ENCODE results near the gene RBBP5. TPM values are rescaled to one million over a fixed set of nuclear protein-coding genes. Genes with fewer than 3 reads are reported as not detected.

RBBP5 gene
- total RNA-seq, 1 donor from 2014 or later = 27.2 TPM

GRCh38 chr1:205144751-205145150 is 23.0 kb upstream of the RBBP5 start:
- no peak overlapping the region for H3K4me3 Mint-ChIP-seq
- peaks cover 30% of the 10 kb centered on the region for H3K36me3 Mint-ChIP-seq (ENCODE audit: low read depth)
- intact Hi-C loops (cut with micrococcal nuclease) = loop anchor here (5.0 kb wide), 1 partner anchor 157 kb away; no protein-coding TSS in a partner anchor
- H3K27me3 Mint-ChIP-seq = no peaks in the 10 kb centered on the region
- no peak overlapping the region for H3K27ac Mint-ChIP-seq
- H3K9me3 Mint-ChIP-seq = no peaks in the 10 kb centered on the region
- DNase-seq = no peak
- H3K4me1 Mint-ChIP-seq = peaks cover 6% of the 10 kb centered on the region

DNA sequence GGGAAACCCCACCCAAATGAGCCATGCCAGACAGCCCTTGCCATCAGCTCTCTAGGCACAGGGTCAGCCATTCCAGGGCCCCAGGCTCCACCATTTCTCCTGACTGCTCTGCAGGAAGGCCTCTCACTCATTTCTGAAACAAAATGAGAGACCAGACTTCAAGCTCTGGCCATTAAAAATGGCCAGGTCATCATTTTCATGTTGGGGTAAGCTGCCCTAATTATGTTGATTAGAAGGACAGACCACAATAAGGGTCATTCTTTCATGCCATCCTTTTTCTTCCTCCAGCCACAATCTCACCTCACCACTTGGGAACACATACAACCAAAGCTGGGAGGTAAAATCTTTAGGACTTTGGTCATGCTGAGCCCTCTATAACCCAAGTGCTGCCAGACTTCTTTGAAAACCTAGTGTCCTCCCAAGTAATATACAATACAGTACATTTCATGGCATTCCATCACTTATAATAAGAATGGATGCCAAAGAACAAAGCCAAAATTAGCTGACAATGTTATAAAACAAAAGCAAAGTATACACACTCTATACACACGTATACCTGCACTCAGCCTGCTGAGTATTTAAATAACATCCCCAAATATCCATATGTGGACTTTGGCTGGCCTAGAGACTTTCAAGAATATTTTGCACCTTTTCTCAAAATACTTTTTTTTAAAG is 22.4 kb upstream of the RBBP5 start:
- H3K27ac Mint-ChIP-seq = no peak overlapping the region
- H3K4me1 Mint-ChIP-seq = peaks cover 6% of the 10 kb centered on the region
- intact Hi-C loops (cut with micrococcal nuclease) = loop anchor here (5.0 kb wide), 1 partner anchor 157 kb away; no protein-coding TSS in a partner anchor
- H3K27me3 Mint-ChIP-seq = no peaks in the 10 kb centered on the region
- H3K36me3 Mint-ChIP-seq (ENCODE audit: low read depth) = peaks cover 25% of the 10 kb centered on the region
- no peak overlapping the region for H3K4me3 Mint-ChIP-seq
- no peaks in the 10 kb centered on the region for H3K9me3 Mint-ChIP-seq
- no peak for DNase-seq

- intact Hi-C loops (cut with micrococcal nuclease) = loop anchor here (5.0 kb wide), 1 partner anchor 155 kb away; no protein-coding TSS in a partner anchor
- no peak for DNase-seq
- no peak overlapping the region for H3K4me3 Mint-ChIP-seq
- H3K36me3 Mint-ChIP-seq (ENCODE audit: low read depth) = peaks cover 10% of the 10 kb centered on the region
- no peaks in the 10 kb centered on the region for H3K9me3 Mint-ChIP-seq
- peaks cover 6% of the 10 kb centered on the region for H3K4me1 Mint-ChIP-seq
- H3K27me3 Mint-ChIP-seq = no peaks in the 10 kb centered on the region
- H3K27ac Mint-ChIP-seq = no peak overlapping the region
These were observed 20.3 kb upstream of the RBBP5 start for GRCh38 chr1:205142102-205142469.

- H3K9me3 Mint-ChIP-seq = no peaks in the 10 kb centered on the region
These were observed 19.7 kb upstream of the RBBP5 start for GRCh38 chr1:205141236-205142101.

DNA sequence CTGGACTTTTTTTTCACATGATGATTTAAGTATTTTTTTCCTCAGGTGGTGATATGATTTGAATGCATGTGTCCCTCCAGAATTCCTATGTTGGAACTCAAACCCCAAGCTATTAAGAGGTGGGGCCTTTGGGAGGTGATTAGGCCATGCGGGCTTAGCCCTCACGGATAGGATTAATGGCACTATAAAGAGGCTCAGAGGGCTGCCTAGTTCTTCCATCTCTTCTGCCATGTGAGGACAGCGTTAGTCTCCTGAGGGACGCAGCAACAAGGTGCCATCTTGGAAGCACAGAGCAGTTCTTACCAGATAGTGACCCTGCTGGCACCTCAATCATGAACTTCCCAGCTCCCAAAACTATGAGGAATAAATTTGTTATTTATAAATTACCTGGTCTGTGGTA is 18.3 kb upstream of the RBBP5 start:
- H3K36me3 Mint-ChIP-seq (ENCODE audit: low read depth) = peaks cover 3% of the 10 kb centered on the region
- intact Hi-C loops (cut with micrococcal nuclease) = loop anchor here (5.0 kb wide), 1 partner anchor 153 kb away; no protein-coding TSS in a partner anchor
- peaks cover 6% of the 10 kb centered on the region for H3K4me1 Mint-ChIP-seq
- no peaks in the 10 kb centered on the region for H3K9me3 Mint-ChIP-seq
- no peak for DNase-seq
- no peaks in the 10 kb centered on the region for H3K27me3 Mint-ChIP-seq
- no peak overlapping the region for H3K27ac Mint-ChIP-seq
- H3K4me3 Mint-ChIP-seq = no peak overlapping the region

More at GRCh38 chr1:205141236-205142101, 19.7 kb upstream of the RBBP5 start:
- H3K27ac Mint-ChIP-seq = no peak overlapping the region
- no peak overlapping the region for H3K4me3 Mint-ChIP-seq
- peaks cover 6% of the 10 kb centered on the region for H3K4me1 Mint-ChIP-seq
- intact Hi-C loops (cut with micrococcal nuclease) = loop anchor here (1.0 to 5.0 kb wide), 2 partner anchors 19 to 154 kb away; no protein-coding TSS in a partner anchor
- peaks cover 7% of the 10 kb centered on the region for H3K36me3 Mint-ChIP-seq (ENCODE audit: low read depth)
- peak; percentile 92 for DNase-seq
- H3K27me3 Mint-ChIP-seq = no peaks in the 10 kb centered on the region

DNA sequence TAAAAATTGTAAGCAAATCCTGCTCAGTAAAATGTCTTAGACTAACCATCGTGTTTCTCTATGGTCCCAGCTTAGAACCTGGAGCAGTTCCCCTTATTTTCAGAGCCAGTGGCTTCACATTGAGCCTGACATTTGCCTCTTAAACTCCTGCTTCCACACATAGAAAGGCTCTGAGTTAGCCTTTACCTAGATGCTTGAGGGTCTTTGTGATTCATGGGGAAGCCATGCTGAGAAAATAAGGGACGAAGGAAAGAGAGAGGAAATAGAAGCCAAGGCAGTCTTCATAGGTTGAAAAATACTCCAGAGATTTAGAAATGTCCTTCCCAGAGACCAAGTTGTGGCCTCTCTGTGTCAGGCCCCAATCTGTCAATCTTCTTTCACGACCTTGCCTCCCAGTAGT is 16.1 kb upstream of the RBBP5 start:
- peaks cover 3% of the 10 kb centered on the region for H3K36me3 Mint-ChIP-seq (ENCODE audit: low read depth)
- peaks cover 6% of the 10 kb centered on the region for H3K4me1 Mint-ChIP-seq
- H3K4me3 Mint-ChIP-seq = no peak overlapping the region
- H3K27ac Mint-ChIP-seq = no peak overlapping the region
- intact Hi-C loops (cut with micrococcal nuclease) = no loop called here
- no peak for DNase-seq
- H3K27me3 Mint-ChIP-seq = no peaks in the 10 kb centered on the region
- H3K9me3 Mint-ChIP-seq = no peaks in the 10 kb centered on the region

DNA sequence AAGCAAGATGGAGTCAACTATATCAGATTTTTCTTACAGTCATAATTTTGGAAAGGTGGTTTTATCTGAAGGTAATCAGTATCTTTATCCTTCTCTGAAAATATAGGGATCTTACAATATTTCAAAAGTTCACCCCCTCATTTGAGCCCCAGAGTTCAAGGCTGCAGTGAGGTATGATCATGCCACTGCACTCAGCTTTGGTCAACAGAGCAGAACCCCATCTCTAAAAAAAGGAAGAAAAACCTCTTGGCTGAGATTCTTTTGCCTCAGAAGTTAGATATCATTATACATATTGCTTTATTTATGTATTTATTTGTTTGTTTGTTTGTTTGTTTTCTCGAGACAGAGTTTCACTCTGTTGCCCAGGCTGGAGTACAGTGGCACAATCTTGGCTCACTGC is 11.5 kb upstream of the RBBP5 start:
- no peak for DNase-seq

DNA sequence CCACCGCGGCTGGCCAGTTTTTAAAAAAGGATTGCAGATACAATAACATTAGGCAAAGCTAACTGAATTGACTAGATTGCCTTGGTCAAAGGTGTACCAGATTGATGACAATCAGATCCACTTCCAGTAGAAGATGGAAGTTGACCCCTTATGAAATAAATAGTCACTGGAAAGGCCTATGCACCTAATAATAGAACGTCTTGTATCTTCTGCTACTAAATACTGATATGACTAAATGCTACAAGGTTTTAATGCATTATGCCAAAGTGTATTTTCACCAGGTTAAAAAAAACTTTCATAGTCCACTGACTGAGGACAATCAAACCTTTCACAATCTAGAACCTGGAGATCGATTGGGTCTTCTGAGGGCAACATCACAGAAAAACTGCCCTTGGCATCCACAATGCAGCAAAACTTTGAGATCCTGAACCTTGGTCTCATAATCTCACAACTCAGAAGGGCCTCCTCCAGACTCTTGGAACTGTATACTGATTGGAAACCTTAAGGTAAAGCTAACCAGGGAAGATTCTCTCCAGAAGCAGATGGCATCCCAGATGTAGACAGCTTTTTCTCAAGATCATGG is 7.8 kb upstream of the RBBP5 start:
- H3K27ac Mint-ChIP-seq = no peak overlapping the region
- H3K27me3 Mint-ChIP-seq = no peaks in the 10 kb centered on the region
- DNase-seq = no peak
- no peak overlapping the region for H3K4me3 Mint-ChIP-seq
- no peaks in the 10 kb centered on the region for H3K36me3 Mint-ChIP-seq (ENCODE audit: low read depth)
- no peaks in the 10 kb centered on the region for H3K4me1 Mint-ChIP-seq
- intact Hi-C loops (cut with micrococcal nuclease) = no loop called here
- no peaks in the 10 kb centered on the region for H3K9me3 Mint-ChIP-seq

More for the DNA sequence above, 11.5 kb upstream of the RBBP5 start:
- intact Hi-C loops (cut with micrococcal nuclease) = no loop called here
- Mint-ChIP-seq H3K4me3 (no peak overlapping the region), H3K27me3 (no peaks in the 10 kb centered on the region), H3K36me3 (ENCODE audit: low read depth) (no peaks in the 10 kb centered on the region), H3K4me1 (no peaks in the 10 kb centered on the region), H3K9me3 (no peaks in the 10 kb centered on the region), H3K27ac (no peak overlapping the region)

GRCh38 chr1:205128050-205128449 is 6.3 kb upstream of the RBBP5 start:
- no peaks in the 10 kb centered on the region for H3K4me1 Mint-ChIP-seq
- DNase-seq = no peak
- no peak overlapping the region for H3K27ac Mint-ChIP-seq
- intact Hi-C loops (cut with micrococcal nuclease) = no loop called here
- no peaks in the 10 kb centered on the region for H3K27me3 Mint-ChIP-seq
- H3K4me3 Mint-ChIP-seq = no peak overlapping the region
- H3K36me3 Mint-ChIP-seq (ENCODE audit: low read depth) = no peaks in the 10 kb centered on the region
- no peaks in the 10 kb centered on the region for H3K9me3 Mint-ChIP-seq

- Mint-ChIP-seq H3K9me3 (no peaks in the 10 kb centered on the region), H3K4me1 (peaks cover 2% of the 10 kb centered on the region), H3K27me3 (no peaks in the 10 kb centered on the region), H3K36me3 (ENCODE audit: low read depth) (no peaks in the 10 kb centered on the region), H3K4me3 (no peak overlapping the region), H3K27ac (no peak overlapping the region)
- intact Hi-C loops (cut with micrococcal nuclease) = no loop called here
- DNase-seq = no peak
These were observed 5.9 kb upstream of the RBBP5 start for GRCh38 chr1:205127646-205128045.

- no peak for DNase-seq
- Mint-ChIP-seq H3K27ac (no peak overlapping the region), H3K9me3 (no peaks in the 10 kb centered on the region), H3K36me3 (ENCODE audit: low read depth) (peaks cover 4% of the 10 kb centered on the region), H3K27me3 (no peaks in the 10 kb centered on the region), H3K4me3 (no peak overlapping the region), H3K4me1 (peaks cover 25% of the 10 kb centered on the region)
- intact Hi-C loops (cut with micrococcal nuclease) = loop anchor here (5.0 kb wide), 1 partner anchor 1262 kb away; the partner anchor contains the start of gene SNRPE
These were observed 2.9 kb upstream of the RBBP5 start for GRCh38 chr1:205124726-205125125.

GRCh38 chr1:205122489-205122882 is 708 bp upstream of the RBBP5 start:
- peak overlapping the region; percentile 98 for H3K4me3 Mint-ChIP-seq
- no peak for DNase-seq

GRCh38 chr1:205118752-205119151 is 3.0 kb downstream of the RBBP5 start:
- no peak for DNase-seq
- Mint-ChIP-seq H3K4me1 (peaks cover 38% of the 10 kb centered on the region), H3K36me3 (ENCODE audit: low read depth) (peaks cover 28% of the 10 kb centered on the region), H3K27ac (no peak overlapping the region), H3K4me3 (no peak overlapping the region), H3K27me3 (no peaks in the 10 kb centered on the region), H3K9me3 (no peaks in the 10 kb centered on the region)
- intact Hi-C loops (cut with micrococcal nuclease) = no loop called here

More at GRCh38 chr1:205122489-205122882, 708 bp upstream of the RBBP5 start:
- Mint-ChIP-seq H3K36me3 (ENCODE audit: low read depth) (peaks cover 13% of the 10 kb centered on the region), H3K9me3 (no peaks in the 10 kb centered on the region), H3K27ac (peak overlapping the region; percentile 98), H3K4me1 (peaks cover 33% of the 10 kb centered on the region), H3K27me3 (no peaks in the 10 kb centered on the region)
- intact Hi-C loops (cut with micrococcal nuclease) = loop anchor here (1.0 to 5.0 kb wide), 7 partner anchors 19 to 1260 kb away; partner anchors contain the start of genes DSTYK and SNRPE

DNA sequence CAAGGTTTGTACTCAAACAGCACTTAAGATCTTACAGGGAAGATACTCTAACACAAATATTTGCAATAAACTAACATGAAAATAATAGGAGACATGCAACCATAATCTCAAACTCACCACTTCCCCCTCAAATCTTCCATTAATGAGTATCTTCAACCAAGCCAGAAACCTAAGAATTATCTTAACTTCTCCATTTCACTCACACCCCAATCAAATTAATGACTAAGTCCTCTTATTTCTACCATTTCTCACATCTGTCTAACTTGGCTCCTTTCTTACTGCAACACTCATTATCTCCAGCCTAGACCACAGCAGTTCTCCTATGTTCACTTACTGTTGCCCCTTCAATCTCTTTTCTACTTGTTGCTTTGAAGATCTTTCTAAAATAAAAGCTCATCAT is 10.4 kb downstream of the RBBP5 start:
- no peak overlapping the region for H3K4me3 Mint-ChIP-seq
- H3K36me3 Mint-ChIP-seq (ENCODE audit: low read depth) = peaks cover 35% of the 10 kb centered on the region
- intact Hi-C loops (cut with micrococcal nuclease) = no loop called here
- H3K4me1 Mint-ChIP-seq = peaks cover 10% of the 10 kb centered on the region
- DNase-seq = no peak
- no peaks in the 10 kb centered on the region for H3K9me3 Mint-ChIP-seq
- H3K27ac Mint-ChIP-seq = no peak overlapping the region
- no peaks in the 10 kb centered on the region for H3K27me3 Mint-ChIP-seq

Measured in activated CD4-positive, alpha-beta T cell treated with anti-CD3 and anti-CD28 coated beads, Interleukin-2, amount 10 ng/mL, durations not matched to agents 24 days and 14 days (primary cell).